Measurements from ENCODE around the gene PMS2. TPM values are rescaled to one million over a fixed set of nuclear protein-coding genes. Genes with fewer than 3 reads are reported as not detected.
A peak's percentile ranks its signal among the peaks of the same experiment; 100 is the strongest.
"Not testable (repeated sequence)": the region's sequence is repeated elsewhere in the genome, so short reads cannot be mapped to it uniquely, and the experiment has no call there.

The PMS2 gene, protein sequence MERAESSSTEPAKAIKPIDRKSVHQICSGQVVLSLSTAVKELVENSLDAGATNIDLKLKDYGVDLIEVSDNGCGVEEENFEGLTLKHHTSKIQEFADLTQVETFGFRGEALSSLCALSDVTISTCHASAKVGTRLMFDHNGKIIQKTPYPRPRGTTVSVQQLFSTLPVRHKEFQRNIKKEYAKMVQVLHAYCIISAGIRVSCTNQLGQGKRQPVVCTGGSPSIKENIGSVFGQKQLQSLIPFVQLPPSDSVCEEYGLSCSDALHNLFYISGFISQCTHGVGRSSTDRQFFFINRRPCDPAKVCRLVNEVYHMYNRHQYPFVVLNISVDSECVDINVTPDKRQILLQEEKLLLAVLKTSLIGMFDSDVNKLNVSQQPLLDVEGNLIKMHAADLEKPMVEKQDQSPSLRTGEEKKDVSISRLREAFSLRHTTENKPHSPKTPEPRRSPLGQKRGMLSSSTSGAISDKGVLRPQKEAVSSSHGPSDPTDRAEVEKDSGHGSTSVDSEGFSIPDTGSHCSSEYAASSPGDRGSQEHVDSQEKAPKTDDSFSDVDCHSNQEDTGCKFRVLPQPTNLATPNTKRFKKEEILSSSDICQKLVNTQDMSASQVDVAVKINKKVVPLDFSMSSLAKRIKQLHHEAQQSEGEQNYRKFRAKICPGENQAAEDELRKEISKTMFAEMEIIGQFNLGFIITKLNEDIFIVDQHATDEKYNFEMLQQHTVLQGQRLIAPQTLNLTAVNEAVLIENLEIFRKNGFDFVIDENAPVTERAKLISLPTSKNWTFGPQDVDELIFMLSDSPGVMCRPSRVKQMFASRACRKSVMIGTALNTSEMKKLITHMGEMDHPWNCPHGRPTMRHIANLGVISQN
- total RNA-seq (13.2 TPM), polyA plus RNA-seq (ENCODE audit: insufficient read depth in 1 of 8, insufficient read length in 8 of 8, low replicate concordance in 1 of 8) (10 to 100 TPM in 6 of 8 donors, 1 to 10 TPM in 2; 8.1 to 12.3 (median 10.3) TPM)
- long read RNA-seq, donor 1 = 0 reads
- long read RNA-seq, donor 2 = 0 reads
- long read RNA-seq, donor 3 = 0 reads
- long read RNA-seq, donor 4 = 0 reads
- long read RNA-seq, donor 5, partial matches to known transcripts = 0 of 2 reads
- long read RNA-seq, donor 5, other reads (novel, unspliced or antisense) = 0 of 2 reads
- long read RNA-seq, donor 6, partial matches to known transcripts = 0 of 2 reads
- long read RNA-seq, donor 6, other reads (novel, unspliced or antisense) = 0 of 2 reads
- long read RNA-seq, donor 7, partial matches to known transcripts = 0 of 2 reads
- long read RNA-seq, donor 7, other reads (novel, unspliced or antisense) = 0 of 2 reads
- long read RNA-seq, donor 8 = 0 reads
- long read RNA-seq, donor 9, partial matches to known transcripts = 0 of 1 reads
- long read RNA-seq, donor 9, other reads (novel, unspliced or antisense) = 0 of 1 reads
- long read RNA-seq, donor 10, partial matches to known transcripts = 0 of 2 reads
- long read RNA-seq, donor 10, other reads (novel, unspliced or antisense) = 0 of 2 reads
- long read RNA-seq, donor 11 = 0 reads

DNA sequence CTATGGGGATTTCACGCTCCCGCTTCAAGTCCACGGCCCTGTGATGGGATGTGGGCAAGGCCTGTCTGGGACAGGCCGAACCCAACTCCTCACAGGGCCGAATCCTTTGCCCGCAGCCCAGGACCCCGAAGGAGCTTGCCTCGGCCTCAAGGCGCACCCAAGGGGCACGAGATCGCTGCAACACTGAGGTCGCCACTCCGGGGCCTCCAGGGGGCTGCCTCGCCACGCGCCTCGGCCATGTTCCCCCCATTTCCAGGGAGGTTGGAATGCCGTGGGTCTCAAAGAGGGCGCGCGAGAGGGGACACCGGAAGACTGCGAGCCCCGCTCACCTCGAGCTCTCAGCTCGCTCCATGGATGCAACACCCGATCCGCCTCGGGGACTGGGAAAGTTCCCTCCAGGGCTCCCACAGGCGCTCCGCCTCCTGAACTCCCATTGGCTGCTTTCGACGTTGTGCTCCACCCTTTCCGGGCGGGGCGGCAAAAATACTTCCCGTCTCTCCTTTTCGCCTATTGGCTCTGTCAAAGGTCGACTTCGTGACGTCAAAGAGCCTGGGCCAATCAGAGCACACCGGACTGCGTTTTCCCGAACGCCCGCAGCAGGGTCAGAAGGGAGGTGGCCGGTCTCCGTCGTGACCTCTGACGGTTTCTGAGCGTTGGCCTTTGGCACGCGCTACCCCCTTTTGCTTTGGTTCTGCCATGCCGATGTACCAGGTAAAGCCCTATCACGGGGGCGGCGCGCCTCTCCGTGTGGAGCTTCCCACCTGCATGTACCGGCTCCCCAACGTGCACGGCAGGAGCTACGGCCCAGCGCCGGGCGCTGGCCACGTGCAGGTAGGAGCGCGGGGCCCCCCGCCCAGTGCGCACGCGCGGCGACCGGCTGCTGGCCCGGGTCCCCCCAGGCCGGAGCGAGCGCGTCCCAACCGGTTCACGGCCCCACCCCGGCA is at the start of gene PMS2, which contains the start of gene AIMP2:
Gene PMS2, minus strand, starts transcription at position 382 of the 944 bp plus-strand sequence. Its CDS starts 30 bp downstream, at position 352.
Gene AIMP2, plus strand, starts transcription at position 605 of the 944 bp plus-strand sequence. Its CDS starts 92 bp downstream, at position 697.
- Histone ChIP-seq H3K27me3 (ENCODE audit: control insufficient read depth, insufficient read depth, low read length) (no peaks in the 10 kb centered on the region), H3K27ac (ENCODE audit: low read length) (peak within 1 kb of the TSS; percentile 97), H3K4me1 (ENCODE audit: control insufficient read depth, insufficient read depth, low read length) (peaks cover 3% of the 10 kb centered on the region), H3K36me3 (ENCODE audit: control insufficient read depth, insufficient read depth, low read length) (peaks cover 17% of the 10 kb centered on the region), H3K4me3 (ENCODE audit: low read length) (peak within 1 kb of the TSS; percentile 83), H3K9me3 (replicated peaks; ENCODE audit: control insufficient read depth, low read depth, low read length) (no peaks in the 10 kb centered on the region)
- DNase-seq = peak; percentile 100
- WGBS (ENCODE audit: insufficient coverage) = under 1% methylated on average over 83 of the region's 84 CpGs

DNA sequence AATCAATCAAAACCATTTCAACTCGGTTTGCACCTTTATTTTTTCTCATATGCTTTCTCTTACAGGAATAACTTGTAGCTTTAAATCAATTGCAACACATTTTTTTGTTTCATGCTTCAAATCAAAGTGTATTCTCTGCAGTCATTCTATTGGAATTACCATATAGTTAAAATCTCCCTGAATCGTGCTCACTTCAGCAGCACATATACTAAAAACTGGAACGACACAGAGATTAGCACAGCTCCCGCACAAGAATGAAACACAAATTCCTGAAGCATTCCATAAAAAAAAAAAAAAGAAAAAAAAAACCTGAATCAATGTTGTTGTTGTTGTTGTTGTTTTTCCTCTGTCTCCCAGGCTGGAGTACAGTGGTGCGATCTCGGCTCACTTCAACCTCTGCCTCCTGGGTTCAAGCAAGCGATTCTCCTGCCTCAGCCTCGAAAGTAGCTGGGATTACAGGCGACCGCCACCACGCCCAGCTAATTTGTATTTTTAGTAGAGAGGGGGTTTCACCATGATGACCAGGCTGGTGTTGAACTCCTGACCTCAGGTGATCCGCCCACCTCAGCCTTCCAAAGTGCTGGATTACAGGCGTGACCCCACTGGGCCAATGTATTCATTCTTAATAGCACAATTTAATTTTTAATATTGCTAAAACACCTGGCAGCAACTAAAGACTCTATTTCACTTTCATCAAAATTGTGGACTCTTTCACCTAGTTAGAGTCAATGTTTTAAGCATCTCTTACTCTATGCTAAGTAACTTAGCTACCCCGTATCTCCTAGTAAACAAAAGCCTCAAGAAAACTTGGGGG is 48.7 kb upstream of the PMS2 start:
- Histone ChIP-seq H3K36me3 (ENCODE audit: control insufficient read depth, insufficient read depth, low read length) (peaks cover 14% of the 10 kb centered on the region), H3K9me3 (replicated peaks; ENCODE audit: control insufficient read depth, low read depth, low read length) (no peaks in the 10 kb centered on the region), H3K27ac (ENCODE audit: low read length) (no peak overlapping the region), H3K27me3 (ENCODE audit: control insufficient read depth, insufficient read depth, low read length) (no peaks in the 10 kb centered on the region), H3K4me3 (ENCODE audit: low read length) (peak overlapping the region; percentile 93), H3K4me1 (ENCODE audit: control insufficient read depth, insufficient read depth, low read length) (peaks cover 8% of the 10 kb centered on the region)
- no peak for DNase-seq
- 85% methylated on average over 2 of the region's 14 CpGs for WGBS (ENCODE audit: insufficient coverage)

DNA sequence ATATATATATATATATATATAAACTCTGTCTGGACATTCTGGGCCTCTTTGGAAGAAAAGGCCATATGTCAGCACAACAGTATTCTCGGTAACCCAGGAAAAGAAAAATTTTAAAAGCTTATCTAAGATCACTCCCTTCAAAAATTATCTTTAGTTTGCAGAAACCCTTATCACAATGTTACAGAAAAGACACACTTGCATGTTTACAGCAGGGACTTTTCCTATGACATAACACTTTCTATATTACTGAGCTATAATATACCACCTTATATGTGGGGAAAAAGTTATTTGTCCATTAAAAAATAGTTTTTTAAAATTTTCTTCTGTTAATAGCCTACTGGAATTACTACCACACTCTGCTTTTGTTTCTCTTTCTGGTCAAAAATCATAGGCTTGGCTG is 47.8 kb upstream of the PMS2 start:
- no CpG with 5 or more reads among the region's 1 CpG for whole genome bisulfite sequencing (ENCODE audit: insufficient coverage)
- no peak overlapping the region for H3K4me3 ChIP-seq (ENCODE audit: low read length)
- no peak overlapping the region for H3K27ac ChIP-seq (ENCODE audit: low read length)
- DNase-seq = no peak
- peaks cover 16% of the 10 kb centered on the region for H3K36me3 ChIP-seq (ENCODE audit: control insufficient read depth, insufficient read depth, low read length)
- H3K9me3 ChIP-seq (replicated peaks; ENCODE audit: control insufficient read depth, low read depth, low read length) = no peaks in the 10 kb centered on the region
- no peaks in the 10 kb centered on the region for H3K27me3 ChIP-seq (ENCODE audit: control insufficient read depth, insufficient read depth, low read length)
- H3K4me1 ChIP-seq (ENCODE audit: control insufficient read depth, insufficient read depth, low read length) = peaks cover 8% of the 10 kb centered on the region

DNA sequence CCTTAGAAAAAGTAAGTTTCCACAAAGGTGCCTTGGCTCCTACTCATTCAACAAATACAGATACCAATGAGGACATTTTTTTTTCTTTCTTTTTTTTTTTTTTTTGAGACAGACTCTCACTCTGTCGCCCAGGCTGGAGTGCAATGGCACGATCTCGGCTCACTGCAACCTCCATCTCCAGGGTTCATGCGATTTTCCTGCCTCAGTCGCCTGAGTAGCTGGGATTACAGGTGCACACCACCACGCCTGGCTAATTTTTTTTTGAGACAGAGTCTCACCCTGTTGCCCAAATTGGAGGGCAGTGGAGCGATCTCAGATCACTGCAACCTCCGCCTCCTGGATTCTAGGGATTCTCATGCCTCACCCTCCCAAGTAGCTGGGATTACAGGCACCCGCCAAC is 42.3 kb upstream of the PMS2 start:
- WGBS (ENCODE audit: insufficient coverage) = 91% methylated on average over 6 of the region's 9 CpGs
- not testable (repeated sequence) for H3K27ac ChIP-seq (ENCODE audit: low read length); H3K27me3 ChIP-seq (ENCODE audit: control insufficient read depth, insufficient read depth, low read length); H3K4me1 ChIP-seq (ENCODE audit: control insufficient read depth, insufficient read depth, low read length); H3K4me3 ChIP-seq (ENCODE audit: low read length); DNase-seq; H3K9me3 ChIP-seq (replicated peaks; ENCODE audit: control insufficient read depth, low read depth, low read length)
- peaks cover 37% of the 10 kb centered on the region for H3K36me3 ChIP-seq (ENCODE audit: control insufficient read depth, insufficient read depth, low read length)

DNA sequence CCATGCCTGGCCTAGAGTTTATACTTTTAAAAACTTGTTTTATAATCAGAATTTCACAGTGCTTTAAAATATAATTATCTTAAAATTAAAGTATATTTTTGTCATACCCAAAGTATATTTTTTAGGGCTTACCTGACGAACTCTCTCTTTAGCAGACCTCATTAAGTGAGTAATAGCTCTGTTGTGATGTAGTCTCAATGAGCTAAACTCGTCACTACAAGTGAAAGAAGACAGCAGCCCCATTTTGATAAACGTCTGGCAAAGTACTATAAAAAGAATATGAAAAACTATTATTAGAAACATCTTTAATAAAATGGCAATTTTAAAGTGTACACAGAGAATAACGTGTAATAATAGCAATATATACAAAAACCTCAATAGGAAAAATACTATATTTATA is 40.9 kb upstream of the PMS2 start:
- H3K9me3 ChIP-seq (replicated peaks; ENCODE audit: control insufficient read depth, low read depth, low read length) = no peaks in the 10 kb centered on the region
- H3K4me1 ChIP-seq (ENCODE audit: control insufficient read depth, insufficient read depth, low read length) = no peaks in the 10 kb centered on the region
- no peak overlapping the region for H3K4me3 ChIP-seq (ENCODE audit: low read length)
- H3K36me3 ChIP-seq (ENCODE audit: control insufficient read depth, insufficient read depth, low read length) = peaks cover 41% of the 10 kb centered on the region
- no CpG with 5 or more reads among the region's 4 CpGs for WGBS (ENCODE audit: insufficient coverage)
- no peak overlapping the region for H3K27ac ChIP-seq (ENCODE audit: low read length)
- H3K27me3 ChIP-seq (ENCODE audit: control insufficient read depth, insufficient read depth, low read length) = no peaks in the 10 kb centered on the region
- DNase-seq = no peak

DNA sequence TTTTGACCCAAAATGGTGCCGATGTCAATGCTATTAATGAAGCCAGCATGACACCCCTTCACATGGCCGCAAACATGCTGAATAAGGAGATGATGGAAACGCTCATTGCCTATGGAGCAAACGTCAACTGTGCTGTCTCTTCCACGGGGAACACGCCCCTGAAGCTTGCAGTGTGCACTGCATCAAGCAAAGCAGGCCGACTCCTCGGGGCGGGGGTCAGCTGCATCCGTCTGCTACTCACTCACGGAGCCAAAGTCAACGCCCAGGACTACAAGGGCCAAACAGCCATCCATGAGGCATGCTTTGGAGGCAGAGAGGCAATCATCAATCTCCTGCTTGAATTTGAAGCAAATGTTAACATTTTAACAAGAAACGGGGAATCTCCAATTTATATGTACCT is 26.8 kb upstream of the PMS2 start:
- no peaks in the 10 kb centered on the region for H3K9me3 ChIP-seq (replicated peaks; ENCODE audit: control insufficient read depth, low read depth, low read length)
- H3K4me1 ChIP-seq (ENCODE audit: control insufficient read depth, insufficient read depth, low read length) = no peaks in the 10 kb centered on the region
- H3K4me3 ChIP-seq (ENCODE audit: low read length) = no peak overlapping the region
- no peak overlapping the region for H3K27ac ChIP-seq (ENCODE audit: low read length)
- no peak for DNase-seq
- no peaks in the 10 kb centered on the region for H3K27me3 ChIP-seq (ENCODE audit: control insufficient read depth, insufficient read depth, low read length)
- H3K36me3 ChIP-seq (ENCODE audit: control insufficient read depth, insufficient read depth, low read length) = peaks cover 67% of the 10 kb centered on the region
- WGBS (ENCODE audit: insufficient coverage) = 89% methylated on average over 10 of the region's 13 CpGs

DNA sequence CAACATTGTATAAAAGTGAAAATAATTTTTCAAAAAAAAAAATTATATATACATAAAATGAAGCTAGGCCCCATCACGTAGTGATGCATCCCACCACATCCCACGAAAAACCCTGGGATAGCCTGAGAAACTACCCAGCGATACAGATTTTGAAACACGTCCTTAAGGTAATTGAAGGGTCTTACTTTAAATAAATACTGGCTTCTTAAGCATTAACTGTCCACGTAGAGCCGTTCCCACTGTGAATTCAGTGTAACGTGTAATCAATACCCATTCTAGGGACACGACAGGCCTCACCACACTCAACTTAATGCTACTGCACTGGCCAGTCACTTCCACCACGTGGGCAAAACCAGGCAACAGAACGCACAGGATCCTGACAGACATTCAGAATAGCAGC is 26.3 kb upstream of the PMS2 start:
- peaks cover 65% of the 10 kb centered on the region for H3K36me3 ChIP-seq (ENCODE audit: control insufficient read depth, insufficient read depth, low read length)
- DNase-seq = no peak
- H3K27ac ChIP-seq (ENCODE audit: low read length) = no peak overlapping the region
- H3K4me3 ChIP-seq (ENCODE audit: low read length) = no peak overlapping the region
- no peaks in the 10 kb centered on the region for H3K4me1 ChIP-seq (ENCODE audit: control insufficient read depth, insufficient read depth, low read length)
- H3K27me3 ChIP-seq (ENCODE audit: control insufficient read depth, insufficient read depth, low read length) = no peaks in the 10 kb centered on the region
- H3K9me3 ChIP-seq (replicated peaks; ENCODE audit: control insufficient read depth, low read depth, low read length) = no peaks in the 10 kb centered on the region
- 93% methylated on average over 6 of the region's 10 CpGs for WGBS (ENCODE audit: insufficient coverage)

DNA sequence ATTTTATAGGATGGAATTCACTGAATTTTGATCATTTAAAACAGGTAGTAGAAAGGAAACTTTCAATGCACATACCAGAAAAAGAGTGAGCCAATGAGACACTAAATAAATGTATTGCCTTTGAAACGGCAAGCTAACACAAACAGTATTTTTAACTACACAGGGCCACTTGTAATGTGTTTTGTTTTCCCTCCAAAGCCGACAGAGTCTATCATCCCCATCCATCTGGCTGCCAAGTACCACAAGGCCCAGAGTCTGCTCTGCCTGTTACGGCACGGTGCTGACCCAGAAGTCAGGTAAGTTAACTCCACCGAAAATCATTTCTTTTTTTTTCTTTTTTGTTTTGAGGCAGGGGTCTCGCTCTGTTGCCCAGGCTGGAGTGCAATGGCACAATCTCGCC is 23.8 kb upstream of the PMS2 start:
- Histone ChIP-seq H3K27ac (ENCODE audit: low read length) (no peak overlapping the region), H3K9me3 (replicated peaks; ENCODE audit: control insufficient read depth, low read depth, low read length) (no peaks in the 10 kb centered on the region), H3K4me3 (ENCODE audit: low read length) (no peak overlapping the region), H3K27me3 (ENCODE audit: control insufficient read depth, insufficient read depth, low read length) (no peaks in the 10 kb centered on the region), H3K36me3 (ENCODE audit: control insufficient read depth, insufficient read depth, low read length) (peaks cover 67% of the 10 kb centered on the region), H3K4me1 (ENCODE audit: control insufficient read depth, insufficient read depth, low read length) (no peaks in the 10 kb centered on the region)
- DNase-seq = no peak
- WGBS (ENCODE audit: insufficient coverage) = 81% methylated on average over 2 of the region's 7 CpGs
